Central memory CD8-positive, alpha-beta T cell (primary cell): ENCODE data around the gene DYNC2H1.

Source experiments
- ATAC-seq: fragments of 150-1000 bp; cut with Tn5 transposase; replicated peaks from 2 replicates; pipeline ENCODE4 v1.10.0; 2022; ENCODE audit warnings: mild to moderate bottlenecking, moderate FRiP score, moderate number of reproducible peaks; ENCODE audit not compliant: poor library complexity, severe bottlenecking; ENCODE audit errors: extremely low read depth
- DNase-seq, 2 donors: peaks; one replicate each; pipeline ENCODE4 v3.0.0; 2021; ENCODE audit warnings: low spot score in 2 of 2
- H3K27ac Mint-ChIP-seq: one replicate; pipeline ENCODE4 v1.8.0; 2022; ENCODE audit warnings: low read depth, mild to moderate bottlenecking, moderate library complexity, mixed read lengths
- H3K27me3 Mint-ChIP-seq: one replicate; pipeline ENCODE4 v1.8.0; 2022; ENCODE audit warnings: mixed read lengths
- H3K36me3 Mint-ChIP-seq: one replicate; pipeline ENCODE4 v1.8.0; 2022; ENCODE audit warnings: mild to moderate bottlenecking, moderate library complexity, mixed read lengths; ENCODE audit not compliant: insufficient read depth
- H3K4me1 Mint-ChIP-seq: one replicate; pipeline ENCODE4 v1.8.0; 2022; ENCODE audit warnings: mixed read lengths
- H3K4me3 Mint-ChIP-seq: one replicate; pipeline ENCODE4 v1.8.0; 2022; ENCODE audit warnings: mild to moderate bottlenecking, moderate library complexity, mixed read lengths
- H3K9me3 Mint-ChIP-seq: one replicate; pipeline ENCODE4 v1.8.0; 2022; ENCODE audit warnings: mixed read lengths

Gene DYNC2H1

DNA sequence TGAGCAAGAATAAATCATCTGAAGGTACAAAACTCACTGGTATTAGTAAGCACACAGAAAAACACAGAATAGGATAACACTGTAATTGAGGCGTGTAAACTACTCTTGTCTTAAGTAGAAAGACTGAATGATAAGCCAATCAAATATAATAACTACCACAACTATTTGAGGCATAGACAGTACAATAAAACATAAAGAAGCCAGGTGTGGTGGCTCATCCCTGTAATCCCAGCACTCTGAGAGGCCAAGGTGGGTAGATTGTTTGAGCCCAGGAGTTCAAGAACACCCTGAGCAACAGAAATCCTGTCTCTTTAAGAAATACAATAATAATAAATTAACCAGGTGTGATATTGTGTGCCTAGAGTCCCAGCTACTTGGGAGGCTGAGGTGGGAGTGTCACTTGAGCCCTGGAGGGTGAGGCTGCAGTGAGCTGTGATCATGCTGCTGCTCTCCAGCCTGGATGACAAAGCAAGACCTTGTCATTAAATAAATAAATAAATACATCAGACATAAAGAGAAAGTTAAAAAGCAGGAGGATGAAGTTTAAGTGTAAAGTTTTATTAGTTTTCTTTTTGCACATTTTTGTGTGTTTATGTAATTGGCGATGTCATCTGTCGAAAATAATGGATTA is 390.6 kb downstream of the DYNC2H1 start:
- DNase-seq (no peak), ATAC-seq (no peak)
- H3K27ac Mint-ChIP-seq, result no peak overlapping the region
- H3K4me1 Mint-ChIP-seq, result no peaks in the 10 kb centered on the region
- no peak overlapping the region for H3K4me3 Mint-ChIP-seq
- H3K27me3 Mint-ChIP-seq, result peaks cover 23% of the 10 kb centered on the region
- H3K36me3 Mint-ChIP-seq, result no peaks in the 10 kb centered on the region
- H3K9me3 Mint-ChIP-seq, result no peaks in the 10 kb centered on the region

DNA sequence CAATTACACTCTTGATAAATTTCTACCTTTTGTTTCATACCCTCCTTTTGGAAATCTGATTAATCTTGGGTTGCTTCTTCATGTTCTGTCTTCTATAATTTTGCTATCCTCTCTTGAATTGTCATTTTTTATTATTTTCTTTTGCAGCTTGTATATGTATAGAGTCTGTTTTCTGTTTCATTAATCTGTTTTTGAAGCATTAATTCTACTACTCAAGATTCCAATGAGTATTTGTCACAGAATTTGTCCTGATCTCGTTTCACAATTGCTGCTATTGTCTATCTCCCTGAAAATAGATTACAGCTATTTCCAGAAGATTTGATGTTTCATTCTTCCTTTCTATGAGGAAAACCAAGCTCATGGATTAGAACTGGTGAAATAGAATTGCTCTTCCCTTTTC is 406.1 kb downstream of the DYNC2H1 start:
- ATAC-seq, result no peak

DNA sequence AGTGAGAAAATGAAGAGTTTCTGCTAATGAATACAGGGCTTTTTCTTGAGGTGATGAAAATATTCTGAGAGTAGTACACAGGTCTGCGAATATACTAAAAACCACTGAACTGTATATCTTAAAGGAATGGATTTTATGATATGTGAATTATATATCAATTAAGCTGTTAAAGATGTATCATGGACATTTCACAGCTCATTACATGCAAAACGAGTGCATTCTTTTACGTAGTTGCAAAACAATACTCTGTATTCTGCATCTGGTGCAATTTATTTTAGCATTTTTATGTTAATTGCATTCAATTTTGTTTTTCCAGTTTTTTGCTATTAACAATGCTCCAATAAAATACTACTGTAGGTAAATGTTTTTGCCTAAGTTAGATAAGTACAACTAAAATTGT is 411.6 kb downstream of the DYNC2H1 start:
- DNase-seq (no peak), ATAC-seq (no peak)
- H3K27me3 Mint-ChIP-seq, result peaks cover 23% of the 10 kb centered on the region
- H3K4me1 Mint-ChIP-seq, result no peaks in the 10 kb centered on the region
- no peaks in the 10 kb centered on the region for H3K9me3 Mint-ChIP-seq
- H3K4me3 Mint-ChIP-seq, result no peak overlapping the region
- H3K36me3 Mint-ChIP-seq, result no peaks in the 10 kb centered on the region
- no peak overlapping the region for H3K27ac Mint-ChIP-seq

More for the DNA sequence above, 406.1 kb downstream of the DYNC2H1 start:
- H3K4me3 Mint-ChIP-seq, result no peak overlapping the region
- DNase-seq, result no peak
- H3K36me3 Mint-ChIP-seq, result no peaks in the 10 kb centered on the region
- H3K9me3 Mint-ChIP-seq, result no peaks in the 10 kb centered on the region
- H3K27me3 Mint-ChIP-seq, result peaks cover 15% of the 10 kb centered on the region
- H3K27ac Mint-ChIP-seq, result no peak overlapping the region
- no peaks in the 10 kb centered on the region for H3K4me1 Mint-ChIP-seq

DNA sequence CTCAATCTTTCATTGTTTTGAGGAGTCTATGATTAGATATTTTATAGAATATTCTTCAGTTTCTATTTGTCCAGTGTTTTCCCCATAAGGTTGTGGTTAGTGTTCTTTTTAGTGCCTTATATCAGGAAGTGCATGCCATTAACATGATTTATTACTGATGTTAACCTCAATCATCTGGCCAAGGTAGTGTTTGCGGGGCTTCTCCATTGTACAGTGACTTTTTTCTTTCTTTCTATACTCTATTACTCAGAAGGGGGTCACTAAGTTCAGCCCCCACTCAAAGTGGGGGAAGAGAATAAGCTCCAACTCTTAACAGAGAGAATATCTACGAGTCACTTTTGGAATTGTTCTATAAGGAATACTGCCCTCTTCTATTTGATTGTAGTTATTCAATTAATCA is 415.8 kb downstream of the DYNC2H1 start:
- ATAC-seq, result no peak
- Mint-ChIP-seq H3K4me1 (no peaks in the 10 kb centered on the region), H3K36me3 (no peaks in the 10 kb centered on the region), H3K27ac (no peak overlapping the region), H3K9me3 (no peaks in the 10 kb centered on the region), H3K4me3 (no peak overlapping the region), H3K27me3 (peaks cover 11% of the 10 kb centered on the region)
- no peak for DNase-seq

DNA sequence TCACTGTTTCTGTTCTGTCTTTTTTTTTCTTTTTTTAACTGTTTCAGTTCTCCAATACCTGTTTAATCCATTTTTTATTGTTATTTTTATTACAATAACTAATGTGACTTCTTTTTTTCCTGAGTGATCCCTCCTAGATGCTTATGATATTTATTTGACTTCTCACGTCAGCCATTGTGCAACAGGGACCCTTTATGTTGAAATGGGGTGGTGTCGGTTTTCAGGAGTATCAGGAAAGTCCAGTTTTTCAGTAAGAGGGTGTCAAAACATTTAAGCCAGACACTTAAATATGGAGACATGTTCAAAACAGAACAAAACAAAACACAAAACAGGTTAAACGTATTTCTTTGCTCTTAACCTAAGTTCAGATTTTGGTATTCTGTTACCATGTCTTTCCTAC is 418.8 kb downstream of the DYNC2H1 start:
- Mint-ChIP-seq H3K4me1 (no peaks in the 10 kb centered on the region), H3K9me3 (no peaks in the 10 kb centered on the region), H3K4me3 (no peak overlapping the region), H3K27me3 (peaks cover 33% of the 10 kb centered on the region), H3K36me3 (no peaks in the 10 kb centered on the region), H3K27ac (no peak overlapping the region)
- ATAC-seq, result no peak
- DNase-seq, result no peak

DNA sequence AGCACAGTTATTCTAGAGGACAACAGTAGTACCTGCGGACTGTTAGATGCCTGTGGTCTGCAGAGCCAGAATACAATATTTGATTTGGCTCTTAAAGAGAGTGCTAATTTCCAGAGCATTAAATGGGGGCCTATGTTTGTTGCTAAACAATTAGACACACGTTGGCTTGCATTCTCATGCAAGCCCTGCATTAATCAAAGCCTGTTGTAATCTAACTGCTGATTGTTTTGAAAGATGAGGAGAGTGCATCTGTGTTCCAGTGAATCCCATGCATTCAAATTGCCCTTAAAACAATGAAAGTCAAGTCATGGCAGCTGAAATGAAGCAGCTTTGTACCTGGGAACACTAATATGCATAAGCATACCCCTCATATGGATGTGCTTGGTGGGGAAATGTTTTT is 419.4 kb downstream of the DYNC2H1 start:
- no peak overlapping the region for H3K4me3 Mint-ChIP-seq
- H3K27ac Mint-ChIP-seq, result no peak overlapping the region
- peaks cover 39% of the 10 kb centered on the region for H3K27me3 Mint-ChIP-seq
- H3K4me1 Mint-ChIP-seq, result no peaks in the 10 kb centered on the region
- DNase-seq (no peak), ATAC-seq (no peak)
- H3K9me3 Mint-ChIP-seq, result no peaks in the 10 kb centered on the region
- no peaks in the 10 kb centered on the region for H3K36me3 Mint-ChIP-seq

DNA sequence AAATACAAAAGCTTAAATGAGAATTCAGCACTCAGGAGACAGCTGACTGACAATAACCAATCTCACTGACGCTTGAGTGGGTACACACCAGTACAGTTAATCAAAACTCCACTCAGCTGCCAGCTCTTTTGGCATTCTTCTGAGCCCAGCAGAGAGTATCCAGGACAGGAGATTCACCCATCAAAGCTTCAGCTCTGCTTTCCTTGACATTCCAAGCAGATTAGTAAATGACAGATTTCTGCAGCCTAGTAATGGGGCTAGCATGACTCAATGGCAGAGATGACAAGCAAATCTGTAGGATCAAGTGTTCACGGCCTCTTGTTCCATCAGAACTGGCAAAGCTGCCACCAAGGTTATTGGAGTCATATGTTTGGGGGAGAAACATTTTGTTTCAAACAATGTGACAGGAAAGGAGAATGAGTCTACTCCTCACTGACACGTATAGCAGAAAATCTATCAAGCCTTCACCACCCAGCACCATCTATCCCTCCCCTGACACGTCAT is 420.0 kb downstream of the DYNC2H1 start:
- Mint-ChIP-seq H3K27ac (no peak overlapping the region), H3K27me3 (peaks cover 45% of the 10 kb centered on the region), H3K4me3 (no peak overlapping the region), H3K4me1 (no peaks in the 10 kb centered on the region), H3K9me3 (no peaks in the 10 kb centered on the region), H3K36me3 (no peaks in the 10 kb centered on the region)
- ATAC-seq (no peak), DNase-seq (no peak)
